HG03378 (cell line): ENCODE measurements around the gene B4GALT3.

Experiments
- ATAC-seq: cut with Tn5 transposase; IDR thresholded peaks from one replicate; pipeline ENCODE4 v1.9.1; 2021; ENCODE audit warnings: mild to moderate bottlenecking, moderate library complexity; ENCODE audit not compliant: unreplicated experiment

B4GALT3 gene

DNA sequence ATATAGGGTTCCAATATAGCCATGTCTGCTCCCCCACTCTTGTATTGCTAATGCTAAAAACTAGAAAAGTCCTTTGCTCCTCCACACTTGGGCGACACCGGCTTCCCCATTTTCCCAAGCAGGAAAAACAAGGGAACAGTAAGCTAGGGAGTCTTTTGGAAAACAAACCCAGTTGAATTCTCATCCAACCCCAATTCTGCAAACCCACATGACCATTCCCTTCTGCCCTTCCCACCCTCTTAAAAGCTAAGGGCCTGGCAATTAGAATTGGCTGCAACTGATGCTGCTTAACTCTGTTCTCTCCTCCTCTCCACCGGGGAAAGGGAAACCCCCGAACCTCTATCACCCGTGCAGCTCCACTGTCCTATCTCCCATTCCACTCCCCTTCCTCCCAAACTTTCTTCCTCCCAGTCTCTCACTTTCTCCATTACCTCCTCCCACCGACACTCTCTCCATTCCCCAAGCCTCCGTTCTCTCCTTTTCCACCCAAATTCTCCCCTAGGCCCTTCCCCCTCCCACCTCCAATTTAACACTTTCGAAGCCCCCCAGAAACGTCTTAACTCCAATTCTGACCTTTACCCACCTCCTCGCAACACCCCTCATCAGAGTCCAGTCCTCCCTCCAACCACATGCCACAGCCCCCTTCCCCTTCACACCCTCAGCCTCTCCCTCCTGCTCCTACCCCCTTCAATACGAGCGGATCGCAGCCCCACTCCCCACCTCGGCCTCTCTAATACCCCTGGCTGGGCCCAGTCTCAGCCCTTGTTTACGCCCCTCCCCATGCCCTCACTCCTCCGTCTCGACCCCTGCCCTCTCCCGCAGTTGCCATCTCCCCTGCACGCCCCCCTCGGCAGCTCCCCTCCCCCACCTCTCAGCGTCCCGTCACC lies 45.5 kb downstream of the B4GALT3 start:
- ATAC-seq, result no peak

DNA sequence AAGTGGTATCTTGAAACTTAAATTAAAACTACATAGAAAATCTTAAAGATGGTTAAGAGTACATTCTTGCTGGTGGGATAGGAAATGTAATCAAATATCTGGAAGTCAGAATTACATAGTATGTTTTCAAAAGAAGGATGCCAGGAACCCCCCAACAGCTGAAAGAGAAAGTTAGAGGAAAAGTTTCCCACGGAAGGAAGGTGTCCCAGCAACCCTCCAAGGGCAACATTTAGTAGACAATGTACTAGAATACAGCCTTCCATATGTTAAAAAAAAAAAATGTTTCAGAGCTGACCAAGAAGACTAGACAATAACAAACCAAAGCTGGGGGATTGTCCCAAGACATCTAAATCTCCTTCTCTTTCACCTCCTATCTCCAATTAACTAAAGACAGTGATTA lies 47.0 kb downstream of the B4GALT3 start:
- ATAC-seq, result no peak

DNA sequence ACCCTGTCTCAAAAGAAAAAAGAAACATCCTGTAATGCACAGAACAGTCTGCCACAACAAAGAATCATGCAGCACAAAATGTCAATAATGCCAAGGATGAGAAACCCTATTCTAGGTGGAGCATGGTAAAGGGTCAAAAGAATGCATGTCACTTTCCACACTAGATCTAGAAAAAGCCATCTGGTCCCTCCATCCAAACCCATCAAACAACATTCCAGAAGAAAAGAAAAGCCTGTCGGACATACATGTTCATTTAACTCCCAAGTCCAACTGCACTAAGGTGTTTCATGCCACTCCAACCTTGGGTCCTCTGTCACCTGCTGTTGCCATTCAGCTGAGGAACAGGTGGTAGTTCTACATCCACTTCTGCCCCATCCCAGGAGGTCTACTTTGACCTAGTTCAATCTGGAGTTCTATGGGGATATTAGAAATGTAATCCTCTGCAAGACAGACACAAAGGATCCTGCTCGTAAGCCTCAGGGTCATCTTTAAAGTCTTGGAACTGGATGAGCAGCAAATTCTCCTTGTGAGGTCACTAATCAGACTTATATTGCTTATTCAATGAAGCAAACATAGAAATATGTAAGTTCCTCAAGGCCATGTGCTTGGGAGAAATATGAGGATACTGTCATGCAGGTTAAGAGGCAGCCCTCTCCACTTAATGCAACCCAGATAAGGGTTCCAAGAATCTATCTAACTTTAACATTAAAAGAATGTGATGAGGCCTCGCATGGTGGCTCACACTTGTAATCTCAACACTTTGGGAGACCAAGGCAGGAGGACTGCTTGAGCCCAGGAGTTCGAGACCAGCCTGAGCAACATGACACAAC lies 48.5 kb downstream of the B4GALT3 start:
- ATAC-seq, result no peak

DNA sequence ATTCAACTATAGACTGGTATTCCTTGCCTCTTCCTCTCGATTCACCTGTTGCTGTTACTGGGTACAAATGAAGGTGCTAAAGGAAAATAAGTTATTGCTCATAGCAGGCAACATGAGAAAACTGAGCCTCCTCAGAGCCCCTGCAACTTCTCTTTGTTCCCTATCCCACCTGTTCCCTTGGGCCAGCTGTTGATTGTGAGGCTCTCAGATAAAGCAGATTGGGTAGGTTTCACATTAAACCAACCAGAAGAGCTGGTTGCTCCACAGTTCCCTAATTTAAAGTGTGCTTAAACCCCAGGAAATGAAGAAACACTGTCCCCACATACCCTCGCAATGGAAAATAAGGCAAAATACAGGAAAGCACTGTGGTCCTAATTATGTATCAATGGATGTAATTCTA lies 49.7 kb downstream of the B4GALT3 start:
- no peak for ATAC-seq

DNA sequence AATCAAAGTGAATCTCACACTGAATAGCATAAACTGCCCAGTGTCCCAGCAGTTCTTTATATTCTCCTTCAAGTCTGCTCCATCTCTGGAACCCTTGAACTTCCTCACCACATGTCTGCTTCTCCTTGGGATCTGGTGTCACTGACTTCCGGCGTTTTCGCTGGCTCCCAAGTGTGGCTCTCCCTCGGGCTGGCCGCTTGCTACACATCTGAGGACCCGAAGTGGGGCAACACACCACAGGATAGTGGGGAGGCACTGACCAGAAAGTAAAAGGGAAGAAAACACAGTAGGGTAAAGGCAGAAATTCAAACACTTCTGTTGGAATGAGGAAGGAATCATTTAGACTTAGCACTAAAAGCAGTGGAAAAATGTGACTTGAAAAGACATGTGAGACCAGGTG lies 54.3 kb downstream of the B4GALT3 start:
- no peak for ATAC-seq

DNA sequence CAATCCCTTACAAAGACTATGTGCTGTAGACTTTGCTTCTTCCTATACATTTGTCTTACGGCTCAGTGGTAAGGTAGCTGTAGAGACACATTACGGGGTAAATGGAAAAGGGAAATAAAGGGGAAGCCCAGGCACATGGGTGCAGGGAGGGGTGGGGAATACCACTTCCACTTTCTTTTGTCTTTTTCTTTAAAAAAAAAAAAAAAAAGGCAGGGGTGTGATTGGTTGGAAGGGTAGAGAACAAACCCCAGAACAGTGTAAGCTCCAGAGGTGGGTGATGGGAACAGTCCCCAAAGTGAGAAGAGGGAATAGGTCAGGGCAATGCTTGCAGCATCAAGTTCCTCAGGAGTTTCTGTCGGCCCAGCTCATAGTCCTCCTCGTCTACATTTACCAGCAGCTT lies 55.5 kb downstream of the B4GALT3 start:
- no peak for ATAC-seq
